Activated CD8-positive, alpha-beta memory T cell treated with anti-CD3 and anti-CD28 coated beads for 36 hours (primary cell): ENCODE results near the gene ZNF225. TPM values are rescaled to one million over a fixed set of nuclear protein-coding genes. Genes with fewer than 3 reads are reported as not detected.
"Not testable (repeated sequence)": the region's sequence is repeated elsewhere in the genome, so short reads cannot be mapped to it uniquely, and the experiment has no call there.

Experiments
- CTCF ChIA-PET: fragments of 350-600 bp; sonication (Branson Sonifier 250); formaldehyde crosslinking; loops from one replicate; lab custom pipeline; 2021; ENCODE audit warnings: antibody characterized with exemption; lab: Charles Lee
- POLR2A ChIA-PET: fragments of 350-600 bp; sonication (Branson Sonifier 250); formaldehyde crosslinking; loops from one replicate; lab custom pipeline; 2021; ENCODE audit warnings: antibody characterized with exemption; lab: Charles Lee
- total RNA-seq, 2 experiments: library from RNA; stranded (reverse); gene quantifications; one replicate each; pipeline ENCODE4 v1.2.3, GENCODE V29; 2021

The ZNF225 gene
- total RNA-seq: 1 to 10 TPM; 2.8 to 3.2 TPM

DNA sequence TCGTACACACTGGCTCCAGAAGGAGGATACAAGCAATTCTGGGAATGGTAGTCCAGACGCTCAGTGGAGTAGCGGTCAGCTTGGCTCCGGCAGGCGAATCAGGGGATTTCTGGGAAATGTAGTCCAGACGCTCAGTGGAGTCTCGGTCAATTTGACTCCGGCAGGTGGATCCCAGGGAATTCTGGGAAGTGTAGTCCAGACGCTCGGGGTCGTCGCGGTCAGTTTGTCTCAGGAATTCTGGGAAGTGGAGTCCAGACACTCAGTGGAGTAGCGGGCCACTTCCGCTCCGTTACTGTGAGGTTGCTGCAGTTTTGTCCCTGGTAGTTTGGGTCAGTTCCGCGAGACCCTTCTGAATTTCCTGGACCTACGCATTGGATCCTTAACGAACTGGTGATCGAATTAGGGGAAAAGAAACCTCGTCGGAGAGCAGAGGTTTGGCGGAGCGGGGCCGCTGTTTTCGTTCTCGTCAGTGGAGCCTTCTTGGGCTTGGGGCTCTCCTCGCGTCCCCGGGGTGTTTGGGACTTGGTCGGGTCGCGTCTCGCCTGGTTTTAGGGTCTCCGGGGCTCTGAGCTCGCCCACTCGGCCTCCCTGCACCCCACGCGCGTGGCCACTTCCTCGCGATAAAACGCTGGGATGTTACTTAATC is at the start of gene ZNF225:
Gene ZNF225 (plus strand): TSS at position 262 of the 646 bp plus-strand sequence. CDS start 2,429 bp downstream, outside the sequence.
- CTCF ChIA-PET: interaction anchor here (0.9 kb wide), 1 partner anchor 387 kb away, joined by 3 read pairs; the partner anchor contains the start of gene ZNF180

DNA sequence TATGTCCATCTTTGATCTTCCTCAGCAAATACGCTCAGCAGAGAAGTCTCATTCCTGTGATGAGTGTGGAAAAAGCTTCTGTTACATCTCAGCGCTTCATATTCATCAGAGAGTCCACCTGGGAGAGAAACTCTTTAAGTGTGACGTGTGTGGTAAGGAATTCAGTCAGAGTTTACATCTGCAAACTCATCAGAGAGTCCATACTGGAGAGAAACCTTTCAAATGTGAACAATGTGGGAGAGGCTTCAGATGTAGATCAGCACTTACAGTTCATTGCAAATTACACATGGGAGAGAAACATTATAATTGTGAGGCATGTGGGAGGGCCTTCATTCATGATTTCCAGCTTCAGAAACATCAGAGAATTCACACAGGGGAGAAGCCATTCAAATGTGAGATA is 46.9 kb upstream of the ZNF225 start:
- ChIA-PET POLR2A (no interaction called here), CTCF (no interaction called here)

More for the DNA sequence above, at the start of gene ZNF225:
- POLR2A ChIA-PET: interaction anchor here (0.6 kb wide), 1 partner anchor 25 kb away, joined by 4 read pairs; no protein-coding TSS in a partner anchor

DNA sequence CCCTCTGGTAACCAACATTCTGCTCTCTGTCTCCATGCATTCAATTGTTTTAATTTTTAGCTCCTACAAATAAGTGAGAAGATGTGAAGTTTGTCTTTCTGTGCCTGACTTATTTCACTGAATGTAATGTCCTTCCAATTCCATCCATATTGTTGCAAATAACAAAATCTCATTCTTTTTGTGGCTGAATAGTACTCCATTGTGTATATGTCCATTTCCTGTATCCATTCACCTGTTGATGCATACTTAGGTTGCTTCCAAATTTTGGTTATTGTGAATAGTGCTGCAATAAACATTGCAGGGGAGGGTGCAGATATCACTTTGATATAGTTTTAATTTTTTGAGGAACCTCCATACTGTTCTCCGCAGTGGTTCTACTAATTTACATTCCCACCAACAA is 43.8 kb upstream of the ZNF225 start:
- ChIA-PET CTCF (no interaction called here), POLR2A (no interaction called here)

GRCh38 chr19:44071824-44072542 is 41.2 kb upstream of the ZNF225 start, which contains the start of gene ZNF284:
Gene ZNF284 (plus strand): TSS chr19:44072159. CDS start chr19:44076390, 4,231 bp downstream.
- ChIA-PET POLR2A (no interaction called here), CTCF (no interaction called here)

- ChIA-PET CTCF (no interaction called here), POLR2A (interaction anchor here (0.7 kb wide), 1 partner anchor 11 kb away, joined by 4 read pairs; no protein-coding TSS in a partner anchor)
Measured at GRCh38 chr19:44072543-44073401, 40.4 kb upstream of the ZNF225 start.

DNA sequence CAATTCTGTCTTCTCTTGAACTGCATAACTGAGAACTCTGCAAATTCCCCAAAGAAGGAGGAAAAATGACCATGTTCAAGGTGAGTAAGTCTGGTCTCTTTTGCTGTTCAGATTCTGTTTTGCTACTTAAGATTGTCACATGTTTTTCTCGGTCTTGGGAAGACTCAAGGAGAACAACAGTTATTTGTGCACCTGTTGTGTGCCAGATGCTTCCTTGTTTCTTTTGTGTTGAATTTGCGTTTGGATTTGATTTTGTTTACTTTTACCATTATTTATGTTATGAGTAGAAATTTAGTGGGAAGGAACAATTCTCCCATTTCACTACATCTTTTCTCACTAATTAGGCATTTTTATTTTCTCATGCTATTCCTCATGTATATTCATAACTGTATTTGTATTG is 36.9 kb upstream of the ZNF225 start:
- POLR2A ChIA-PET: no interaction called here
- CTCF ChIA-PET: no interaction called here

DNA sequence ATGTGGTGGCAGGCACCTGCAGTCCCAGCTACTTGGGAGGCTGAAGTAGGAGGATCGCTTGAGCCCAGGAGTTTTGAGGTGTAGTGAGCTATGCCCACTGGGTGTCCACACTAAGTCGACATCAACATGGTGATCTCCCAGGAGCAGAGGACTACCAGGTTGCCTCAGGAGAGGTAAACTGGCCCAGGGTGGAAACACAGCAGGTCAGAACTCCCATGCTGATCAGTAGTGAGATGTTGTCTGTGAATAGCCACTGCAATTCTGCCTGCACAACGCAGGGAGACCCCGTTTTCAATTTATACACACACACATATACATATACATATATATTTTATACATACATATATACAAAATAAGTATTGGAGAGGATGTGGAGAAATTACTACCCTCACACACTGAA is 21.1 kb upstream of the ZNF225 start:
- POLR2A ChIA-PET: no interaction called here
- CTCF ChIA-PET: no interaction called here

DNA sequence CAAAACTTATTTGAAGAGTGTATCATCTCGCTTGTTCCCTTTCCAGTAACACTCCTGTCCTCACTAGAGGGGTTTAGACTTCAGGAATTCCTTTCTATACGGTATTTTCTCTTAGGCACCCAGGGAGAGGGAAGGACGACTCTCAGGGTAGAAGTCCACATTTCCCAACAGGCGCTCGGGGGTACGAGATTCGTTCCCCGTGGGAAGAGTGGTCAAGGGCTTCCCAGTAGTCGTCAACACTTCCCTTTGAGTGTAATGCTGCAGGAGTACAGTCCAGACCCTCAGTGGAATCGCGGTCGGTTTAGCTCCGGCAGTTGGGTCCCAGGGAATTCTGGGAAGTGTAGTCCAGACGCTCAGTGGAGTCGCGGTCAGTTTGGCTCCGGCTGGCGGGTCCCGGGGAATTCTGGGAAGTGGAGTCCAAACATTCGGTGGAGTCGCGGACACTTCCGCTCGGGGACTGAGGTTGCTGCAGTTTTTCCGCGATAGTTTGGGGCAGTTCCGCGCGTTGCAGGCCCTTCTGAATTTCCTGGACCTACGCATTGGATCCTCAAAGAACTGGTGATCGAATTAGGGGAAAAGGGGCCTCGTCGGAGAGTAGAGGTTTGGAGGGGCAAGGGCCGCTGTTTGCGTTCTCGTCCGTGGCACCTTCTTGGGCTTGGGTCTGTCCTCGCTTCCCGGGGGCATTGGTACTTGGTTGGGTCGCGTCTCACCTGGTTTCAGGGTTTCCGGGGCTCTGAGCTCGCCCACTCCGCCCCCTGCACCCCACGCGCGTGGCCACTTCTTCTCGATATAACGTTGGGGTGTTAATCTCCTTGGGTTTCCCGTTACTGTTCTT is 19.1 kb upstream of the ZNF225 start, which contains the start of gene ZNF224:
Gene ZNF224 (plus strand): TSS at position 431 of the 835 bp plus-strand sequence. CDS start 3,513 bp downstream, outside the sequence.
- ChIA-PET POLR2A (interaction anchor here (1.0 kb wide), 1 partner anchor 109 kb away, joined by 3 read pairs; no protein-coding TSS in a partner anchor), CTCF (interaction anchor here (1.0 to 1.6 kb wide), 3 partner anchors 8 to 115 kb away, joined by 3 to 6 read pairs (median 3); partner anchors contain the start of gene ZNF226)

- ChIA-PET POLR2A (no interaction called here), CTCF (no interaction called here)
Measured at GRCh38 chr19:44107751-44108150, 5.4 kb upstream of the ZNF225 start.

DNA sequence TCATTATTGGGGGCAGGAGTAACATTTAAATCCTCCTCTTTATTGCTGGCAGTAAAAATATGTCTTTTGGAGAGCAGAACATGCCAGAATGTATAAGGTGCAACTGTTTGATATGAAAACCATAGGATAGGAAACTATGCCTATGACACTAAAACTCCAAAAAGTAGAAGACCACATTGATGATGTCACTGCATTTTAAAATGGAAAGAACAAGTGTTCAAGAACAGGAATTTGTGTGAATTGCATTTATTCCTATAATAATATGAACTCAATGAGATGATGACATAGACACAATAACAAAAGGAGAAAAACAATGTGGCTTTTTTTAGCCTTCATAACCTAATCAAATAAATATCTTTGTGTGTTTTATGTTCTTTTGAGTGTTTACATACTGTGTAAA is 3.7 kb upstream of the ZNF225 start:
- ChIA-PET POLR2A (no interaction called here), CTCF (no interaction called here)

DNA sequence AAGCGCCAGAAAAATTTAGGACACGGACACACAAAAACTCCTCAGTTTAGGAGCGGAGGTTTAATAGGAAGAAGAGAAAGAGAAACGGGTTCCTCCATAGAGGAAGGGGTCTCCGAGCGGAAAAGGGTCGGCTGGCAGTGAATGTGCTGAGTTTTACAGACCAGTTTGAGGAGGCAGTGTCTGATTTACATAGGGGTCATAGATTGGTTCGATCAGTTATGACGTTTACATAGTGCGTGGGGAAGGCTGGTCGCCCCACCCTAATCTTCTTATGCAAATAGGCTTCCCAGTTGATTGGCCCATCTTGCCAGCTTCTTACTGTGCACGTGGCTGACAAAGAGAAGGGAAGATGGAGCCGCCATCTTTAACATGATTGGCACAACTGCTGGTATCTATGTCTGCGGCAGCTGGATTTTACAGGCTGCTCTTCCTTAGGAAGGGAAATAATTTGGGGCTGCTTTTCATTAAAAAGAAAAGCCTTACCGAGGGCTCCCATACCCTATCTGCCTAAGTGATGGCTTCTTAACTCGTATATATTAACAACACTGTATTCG is 1.2 kb upstream of the ZNF225 start:
- ChIA-PET POLR2A (no interaction called here), CTCF (no interaction called here)

DNA sequence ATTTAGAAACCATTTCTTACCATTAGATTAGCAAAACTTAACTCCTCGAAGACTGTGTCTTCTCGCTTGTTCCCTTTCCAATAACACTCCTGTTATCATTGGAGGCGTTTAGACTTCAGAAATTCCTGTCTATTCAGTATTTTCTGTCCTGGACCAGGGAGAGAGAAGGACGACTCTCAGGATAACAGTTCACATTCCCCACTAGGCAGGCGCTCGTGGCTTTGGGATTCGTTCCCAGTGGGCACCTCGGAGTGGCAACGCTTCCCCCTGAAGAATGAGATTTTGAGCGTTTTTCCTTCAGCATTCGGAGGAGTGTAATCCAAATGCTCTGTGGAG is 429 bp upstream of the ZNF225 start:
- POLR2A ChIA-PET: interaction anchor here (0.6 kb wide), 1 partner anchor 26 kb away, joined by 4 read pairs; no protein-coding TSS in a partner anchor
- CTCF ChIA-PET: no interaction called here

GRCh38 chr19:44113784-44114390 is 688 bp downstream of the ZNF225 start:
- ChIA-PET CTCF (interaction anchor here (0.9 to 1.0 kb wide), 2 partner anchors 13 to 386 kb away, joined by 3 read pairs; partner anchors contain the start of gene ZNF180), POLR2A (no interaction called here)

GRCh38 chr19:44121162-44121561 is 8.0 kb downstream of the ZNF225 start:
- POLR2A ChIA-PET, CTCF ChIA-PET: not testable (repeated sequence)

GRCh38 chr19:44131955-44132354 is 18.8 kb downstream of the ZNF225 start:
- CTCF ChIA-PET: no interaction called here
- POLR2A ChIA-PET: no interaction called here

GRCh38 chr19:44141191-44142058 is 28.2 kb downstream of the ZNF225 start, which contains the start of gene ZNF234:
Gene ZNF234 (plus strand): TSS chr19:44141554. CDS start chr19:44144633, 3,079 bp downstream.
- CTCF ChIA-PET: no interaction called here
- POLR2A ChIA-PET: no interaction called here

DNA sequence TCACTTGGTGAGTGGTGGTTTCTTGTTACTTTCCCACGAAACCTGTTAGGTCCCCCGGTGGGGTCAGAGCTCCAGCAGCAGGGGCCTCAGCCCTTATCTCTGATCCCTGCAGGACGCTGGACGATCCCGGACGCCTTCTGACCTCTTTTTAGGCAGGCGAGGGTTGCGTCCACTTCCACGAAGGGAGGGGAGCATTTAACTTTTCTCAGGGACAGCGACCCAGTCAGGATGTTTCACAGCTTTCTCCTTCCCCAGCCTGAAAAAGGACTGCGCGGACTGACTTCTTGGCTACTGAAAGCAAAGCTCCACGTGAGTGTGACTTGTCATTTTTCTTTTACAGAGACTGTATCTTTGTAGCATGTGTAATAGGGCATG is 28.8 kb downstream of the ZNF225 start:
- CTCF ChIA-PET: no interaction called here
- POLR2A ChIA-PET: no interaction called here
